ENCODE results near the gene ACVR1. TPM values are rescaled to one million over a fixed set of nuclear protein-coding genes. Genes with fewer than 3 reads are reported as not detected.

Gene ACVR1
- total and polyA plus RNA-seq, 2 experiments from 2014 or later, result 8.9 to 21.5 TPM

- Histone ChIP-seq H3K4me2 (no peak overlapping the region), H3K79me2 (replicated peaks; ENCODE audit: insufficient read depth) (no peaks in the 10 kb centered on the region), H3K4me3 (no peak overlapping the region), H2AFZ (peak overlapping the region; percentile 74), H3K27me3 (ENCODE audit: insufficient read depth) (no peaks in the 10 kb centered on the region), H3K27ac (ENCODE audit: low read depth) (no peak overlapping the region), H3K36me3 (ENCODE audit: insufficient read depth) (no peaks in the 10 kb centered on the region), H3F3A (replicated peaks; ENCODE audit: low read depth) (0 out of 2 replicates have a peak, but pooled peaks cover 3% of the 10 kb centered on the region), H3K4me1 (ENCODE audit: insufficient read depth) (peaks cover 17% of the 10 kb centered on the region), H3K9me2 (ENCODE audit: insufficient read depth) (peaks cover 4% of the 10 kb centered on the region; the same call in 1 of the 2 replicates), H4K20me1 (replicated peaks; ENCODE audit: insufficient read depth) (no peaks in the 10 kb centered on the region)
- Mint-ChIP-seq H3K27ac (no peak overlapping the region), H3K36me3 (ENCODE audit: low read depth) (no peaks in the 10 kb centered on the region), H3K27me3 (ENCODE audit: insufficient read depth, low read depth, poor library complexity) (peaks cover 2% of the 10 kb centered on the region), H3K4me1 (peaks cover 20% of the 10 kb centered on the region), H3K4me3 (no peak overlapping the region), H3K9me3 (no peaks in the 10 kb centered on the region)
- DNase-seq (ENCODE audit: low spot score) (no peak), ATAC-seq (no peak)
- TF ChIP-seq CREB1 (CRISPR knock-in tag; IDR thresholded peaks at IDR 0.05; ENCODE audit: low read depth) (no peak), POLR2AphosphoS5 (IDR thresholded peaks at IDR 0.05; ENCODE audit: low read depth) (no peak), CTCF (conservative IDR thresholded peaks at IDR 0.05; ENCODE audit: low read depth in 2 of 2) (no peak), EZH2phosphoT487 (IDR thresholded peaks at IDR 0.05; ENCODE audit: unreplicated experiment) (no peak), ETS1 (IDR thresholded peaks at IDR 0.05) (no peak), EZH2 (IDR thresholded peaks at IDR 0.05; ENCODE audit: low read depth, unreplicated experiment) (no peak), ZNF114 (CRISPR knock-in tag; IDR thresholded peaks at IDR 0.05) (no peak), JUNB (IDR thresholded peaks at IDR 0.05; ENCODE audit: unreplicated experiment) (no peak), STAT1 (IDR thresholded peaks at IDR 0.05; ENCODE audit: unreplicated experiment) (no peak), ZNF462 (CRISPR knock-in tag; IDR thresholded peaks at IDR 0.05) (no peak), NANOG (IDR thresholded peaks at IDR 0.05; ENCODE audit: borderline replicate concordance) (no peak), ZNF331 (CRISPR knock-in tag; IDR thresholded peaks at IDR 0.05; ENCODE audit: low read depth) (no peak), REST (IDR thresholded peaks at IDR 0.05; ENCODE audit: unreplicated experiment) (no peak)
These were observed 27.0 kb upstream of the ACVR1 start for GRCh38 chr2:157903151-157903550.

Measured in GM23338 (cell line).